GM10847 (cell line): ENCODE data around the gene GLIPR2.

Experiments used
- POLR2A ChIP-seq: IDR thresholded peaks from 2 replicates; pipeline ENCODE4 v1.6.1; 2011; ENCODE audit not compliant: insufficient read length; ENCODE audit errors: extremely low read depth

The GLIPR2 gene

GRCh38 chr9:36194326-36195000 lies 57.9 kb downstream of the GLIPR2 start:
- no peak for TF ChIP-seq POLR2A

- TF ChIP-seq POLR2A, result no peak
Measured at GRCh38 chr9:36204906-36205547, 68.5 kb downstream of the GLIPR2 start.

GRCh38 chr9:36207016-36207415 lies 70.5 kb downstream of the GLIPR2 start:
- no peak for TF ChIP-seq POLR2A

GRCh38 chr9:36207546-36208012 lies 71.0 kb downstream of the GLIPR2 start:
- TF ChIP-seq POLR2A, result no peak

- no peak for TF ChIP-seq POLR2A
Measured at GRCh38 chr9:36208521-36209253, 72.2 kb downstream of the GLIPR2 start.

- TF ChIP-seq POLR2A, result no peak
Measured at GRCh38 chr9:36210722-36211121, 74.2 kb downstream of the GLIPR2 start.

GRCh38 chr9:36211510-36211909 lies 75.0 kb downstream of the GLIPR2 start:
- TF ChIP-seq POLR2A, result no peak

- no peak for TF ChIP-seq POLR2A
Measured at GRCh38 chr9:36213387-36213786, 76.9 kb downstream of the GLIPR2 start.
